HG02870 (cell line): ENCODE measurements around the gene HOXD4.

Experiments
- ATAC-seq: cut with Tn5 transposase; IDR thresholded peaks from one replicate; pipeline ENCODE4 v1.9.1; 2021; ENCODE audit warnings: mild to moderate bottlenecking, moderate library complexity; ENCODE audit not compliant: unreplicated experiment

The HOXD4 gene

DNA sequence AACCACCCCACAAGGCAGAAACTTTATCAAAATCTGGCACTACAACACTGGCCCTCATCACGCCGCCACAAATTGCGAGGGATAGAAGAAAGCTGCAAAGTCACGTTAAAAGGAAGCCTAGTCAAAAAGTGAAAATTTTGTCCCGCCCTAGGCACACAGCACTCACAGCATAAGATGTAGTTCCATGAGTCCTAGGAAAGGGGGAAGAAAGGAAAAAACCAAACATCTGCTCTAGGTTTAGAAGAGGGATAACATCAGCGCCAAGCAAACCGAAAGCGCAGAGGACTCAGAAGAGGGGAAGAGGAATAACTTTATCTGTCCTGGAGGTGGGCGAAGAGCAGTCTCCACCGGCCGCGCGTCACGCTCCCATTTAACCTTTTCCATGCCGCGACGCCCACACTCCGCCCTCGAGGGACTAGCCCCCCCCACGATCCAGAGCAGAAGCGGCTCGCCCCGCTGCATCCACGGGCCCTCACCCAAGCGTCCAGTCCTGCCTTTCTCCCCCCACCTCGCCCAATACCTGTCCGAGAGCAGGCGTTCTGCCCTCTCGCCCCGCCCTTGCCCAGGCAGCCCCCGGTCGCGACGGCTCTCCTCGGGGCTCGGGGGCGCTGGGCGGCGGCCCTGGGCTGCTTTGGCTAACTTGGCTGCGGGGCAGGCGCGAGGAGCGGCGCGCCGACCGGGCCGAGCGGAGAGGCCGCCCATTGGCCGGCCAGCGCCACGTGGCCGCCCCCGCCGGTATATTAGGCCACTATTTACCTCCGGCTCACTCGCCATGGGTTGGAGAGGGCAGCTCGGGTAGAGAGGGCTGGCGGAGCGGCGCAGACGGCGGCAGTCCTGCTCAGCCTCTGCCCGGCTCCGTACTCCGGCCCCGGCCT is 36.8 kb downstream of the HOXD4 start, which contains the start of gene HOXD1:
HOXD1 (plus strand) TSS at position 770 of the 875 bp plus-strand sequence. CDS start 134 bp downstream, outside the sequence.
- ATAC-seq: no peak

DNA sequence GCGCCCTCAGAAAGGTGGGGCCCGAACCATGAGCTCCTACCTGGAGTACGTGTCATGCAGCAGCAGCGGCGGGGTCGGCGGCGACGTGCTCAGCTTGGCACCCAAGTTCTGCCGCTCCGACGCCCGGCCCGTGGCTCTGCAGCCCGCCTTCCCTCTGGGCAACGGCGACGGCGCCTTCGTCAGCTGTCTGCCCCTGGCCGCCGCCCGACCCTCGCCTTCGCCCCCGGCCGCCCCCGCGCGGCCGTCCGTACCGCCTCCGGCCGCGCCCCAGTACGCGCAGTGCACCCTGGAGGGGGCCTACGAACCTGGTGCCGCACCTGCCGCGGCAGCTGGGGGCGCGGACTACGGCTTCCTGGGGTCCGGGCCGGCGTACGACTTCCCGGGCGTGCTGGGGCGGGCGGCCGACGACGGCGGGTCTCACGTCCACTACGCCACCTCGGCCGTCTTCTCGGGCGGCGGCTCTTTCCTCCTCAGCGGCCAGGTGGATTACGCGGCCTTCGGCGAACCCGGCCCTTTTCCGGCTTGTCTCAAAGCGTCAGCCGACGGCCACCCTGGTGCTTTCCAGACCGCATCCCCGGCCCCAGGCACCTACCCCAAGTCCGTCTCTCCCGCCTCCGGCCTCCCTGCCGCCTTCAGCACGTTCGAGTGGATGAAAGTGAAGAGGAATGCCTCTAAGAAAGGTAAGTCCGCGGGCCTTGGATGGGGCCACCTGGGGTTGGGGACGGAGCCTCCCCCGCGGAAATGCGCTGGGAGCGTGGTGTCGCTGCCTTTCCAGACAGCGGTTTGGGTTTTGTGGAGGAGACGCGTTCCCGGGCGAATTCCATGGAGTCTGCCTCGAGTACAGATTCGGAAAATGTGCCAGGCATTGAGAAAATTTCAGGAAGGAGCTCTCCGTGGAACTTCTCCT is 37.7 kb downstream of the HOXD4 start:
- no peak for ATAC-seq

DNA sequence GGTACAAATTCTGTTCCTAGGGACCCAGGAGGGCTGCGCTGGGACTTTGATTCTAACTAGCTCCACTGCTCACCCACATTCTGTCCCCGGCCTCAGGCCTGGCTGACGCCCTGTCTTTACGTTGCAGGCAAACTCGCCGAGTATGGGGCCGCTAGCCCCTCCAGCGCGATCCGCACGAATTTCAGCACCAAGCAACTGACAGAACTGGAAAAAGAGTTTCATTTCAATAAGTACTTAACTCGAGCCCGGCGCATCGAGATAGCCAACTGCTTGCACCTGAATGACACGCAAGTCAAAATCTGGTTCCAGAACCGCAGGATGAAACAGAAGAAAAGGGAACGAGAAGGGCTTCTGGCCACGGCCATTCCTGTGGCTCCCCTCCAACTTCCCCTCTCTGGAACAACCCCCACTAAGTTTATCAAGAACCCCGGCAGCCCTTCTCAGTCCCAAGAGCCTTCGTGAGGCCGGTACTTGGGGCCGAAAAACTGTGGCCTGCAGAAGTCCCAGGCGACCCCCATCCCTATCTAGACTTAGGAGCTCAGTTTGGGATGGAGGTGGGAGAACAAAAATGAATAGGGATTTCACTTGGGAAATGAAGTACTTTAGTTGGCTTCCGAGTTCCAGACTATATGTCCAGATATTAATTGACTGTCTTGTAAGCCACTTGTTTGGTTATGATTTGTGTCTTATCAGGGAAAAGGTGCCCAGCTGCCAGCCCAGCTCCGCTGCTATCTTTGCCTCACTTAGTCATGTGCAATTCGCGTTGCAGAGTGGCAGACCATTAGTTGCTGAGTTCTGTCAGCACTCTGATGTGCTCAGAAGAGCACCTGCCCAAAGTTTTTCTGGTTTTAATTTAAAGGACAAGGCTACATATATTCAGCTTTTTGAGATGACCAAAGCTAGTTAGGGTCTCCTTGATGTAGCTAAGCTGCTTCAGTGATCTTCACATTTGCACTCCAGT is 38.6 kb downstream of the HOXD4 start:
- ATAC-seq: no peak

DNA sequence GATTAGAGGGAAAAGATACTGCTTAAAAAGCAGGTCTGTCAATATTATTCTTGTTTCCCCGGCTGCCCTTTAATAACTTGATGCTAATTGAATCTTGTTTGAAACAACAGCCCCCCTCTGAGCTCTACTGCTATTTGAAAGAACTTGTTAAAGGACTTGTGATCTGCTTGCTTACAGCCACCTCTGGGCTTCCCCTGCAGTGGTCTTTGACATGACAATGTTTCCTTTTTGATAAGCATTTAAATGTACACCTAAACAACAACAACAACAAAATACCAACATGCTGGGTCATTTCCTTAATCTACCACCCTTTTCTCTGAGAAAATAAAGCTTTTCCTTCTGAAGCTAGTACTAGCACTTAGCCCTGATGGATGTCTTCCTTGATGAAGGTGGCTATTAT is 41.0 kb downstream of the HOXD4 start:
- no peak for ATAC-seq

DNA sequence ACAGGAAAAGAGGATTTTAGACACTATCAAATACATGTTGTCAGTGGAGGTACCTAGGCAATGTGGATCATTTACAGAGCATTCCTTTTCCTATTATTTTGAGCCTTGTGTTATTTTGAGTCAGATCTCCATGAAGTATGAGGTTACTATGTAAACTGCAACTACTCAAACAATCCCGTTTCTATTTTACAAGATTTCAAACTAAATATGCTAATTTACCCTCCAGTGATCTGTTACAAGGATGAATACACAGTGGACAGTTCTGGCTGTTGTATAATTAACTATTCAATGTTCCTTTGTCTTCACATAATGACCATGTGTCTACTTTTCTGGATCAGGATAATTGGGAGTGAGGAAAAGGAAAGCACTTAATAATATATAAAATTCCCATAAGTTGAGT is 41.7 kb downstream of the HOXD4 start:
- ATAC-seq: no peak

DNA sequence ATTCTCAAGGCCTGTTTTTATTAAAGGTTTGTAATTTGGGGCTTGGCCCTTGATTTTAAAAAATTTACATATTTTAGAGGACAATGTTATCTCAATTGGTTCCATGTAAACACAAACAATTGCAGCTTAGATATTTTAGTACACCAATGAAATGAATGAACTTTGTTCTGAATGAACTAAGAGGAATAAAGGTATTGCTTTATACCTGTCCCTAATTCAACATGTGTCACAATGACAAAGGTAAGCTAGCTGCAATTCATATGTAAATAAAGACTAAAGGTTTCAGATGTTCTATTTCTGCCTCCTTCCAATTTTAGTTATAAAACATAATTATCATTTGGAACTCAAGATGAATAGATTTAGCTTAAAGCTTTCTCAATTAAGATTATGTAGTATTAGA is 48.6 kb downstream of the HOXD4 start:
- no peak for ATAC-seq

DNA sequence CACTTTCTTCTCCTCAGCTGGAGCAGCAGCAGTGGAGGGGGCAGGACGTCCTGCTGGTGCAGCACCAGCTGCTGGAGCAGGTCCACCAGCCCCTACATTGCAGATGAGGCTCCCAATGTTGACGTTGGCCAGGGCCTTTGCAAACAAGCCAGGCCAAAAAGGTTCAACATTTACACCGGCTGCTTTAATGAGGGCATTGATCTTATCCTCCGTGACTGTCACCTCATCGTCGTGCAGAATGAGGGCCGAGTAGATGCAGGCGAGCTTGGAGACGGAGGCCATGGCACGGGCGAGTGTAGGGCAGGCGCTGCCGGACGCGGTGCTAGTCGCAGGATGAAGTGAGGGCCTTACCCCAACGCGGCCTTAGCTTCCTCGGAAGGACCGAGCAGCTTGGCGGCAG is 49.6 kb downstream of the HOXD4 start:
- ATAC-seq: no peak

DNA sequence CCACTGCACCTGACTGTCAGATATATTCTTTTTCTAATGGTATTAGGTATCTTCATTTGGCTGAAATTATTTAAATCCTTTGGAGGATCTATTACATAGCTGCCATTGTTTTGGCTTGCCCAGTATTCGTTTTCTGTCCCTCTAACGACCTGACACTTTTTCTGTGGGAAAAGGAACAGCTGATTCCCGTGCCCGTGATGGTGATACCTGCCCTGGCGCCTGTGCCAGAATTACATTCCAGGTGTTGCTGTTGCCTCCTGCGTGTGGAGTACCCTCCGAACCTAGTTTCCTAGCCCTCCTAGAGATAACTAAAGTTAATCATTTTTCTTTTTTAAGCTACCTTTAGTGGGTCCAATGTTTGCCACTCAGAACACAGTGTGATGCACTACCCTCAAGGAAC is 51.1 kb downstream of the HOXD4 start:
- no peak for ATAC-seq
